Upper lobe of left lung (tissue), 6 donors: Measurements from ENCODE around the gene EPB41L4B. TPM values are rescaled to one million over a fixed set of nuclear protein-coding genes. Genes with fewer than 3 reads are reported as not detected.

Experiments
- small RNA-seq, 4 donors: library from RNA; depleted of rRNA; stranded (forward); fragments of <200 nt; gene quantifications; one replicate each; pipeline ENCODE3, GENCODE V24; 2016
- total RNA-seq, 6 donors: library from RNA; depleted of rRNA in 4 of 6; stranded (reverse); fragments of >200 nt in 4 of 6; gene quantifications; one replicate each; pipeline versions ENCODE4 v1.1.0 to v1.2.1, GENCODE V29; 2016 to 2021
- donor health status: DM: no; HTN: no; CAD: no; lungs with moderate emphysema.
- donor health status: DM: no; HTN: yes; CAD: no; lungs with severe emphysema.

EPB41L4B gene
- total RNA-seq, 6 donors from 2014 or later = 8.3 to 28.0 (median 10.9) TPM

Small RNA genes lying within 50 kb of the gene (small RNA-seq; reads per million reads assigned to genes)
- gene RF00019 (0 reads per million in 4 donors), gene RNU6-984P (0 reads per million in 4 donors)

Other genes starting within 250 kb of the EPB41L4B start
- gene TMEM245, start 201.1 kb downstream of the EPB41L4B start, total RNA-seq = 100 to 1,000 TPM in 3 of 6 donors, 10 to 100 TPM in 3; 54.5 to 203 (median 88.7) TPM
- gene FRRS1L, start 153.8 kb downstream of the EPB41L4B start, total RNA-seq = under 1 TPM in 3 of 6 donors, not detected in 3; 0.06 to 0.13 (median 0.10) TPM
- gene PTPN3, start 177.2 kb upstream of the EPB41L4B start, total RNA-seq = 10 to 100 TPM; 10.2 to 26.2 (median 15.2) TPM